Activated CD8-positive, alpha-beta memory T cell treated with anti-CD3 and anti-CD28 coated beads for 4 hours (primary cell): ENCODE measurements around the gene VAV1.
A peak's percentile ranks its signal among the peaks of the same experiment; 100 is the strongest.
"Not testable (repeated sequence)": the region's sequence is repeated elsewhere in the genome, so short reads cannot be mapped to it uniquely, and the experiment has no call there.

Source experiments
- DNase-seq, 2 donors: peaks; one replicate each; pipeline ENCODE4 v3.0.0-alpha.2; 2020; ENCODE audit warnings: low read depth in 2 of 2

The VAV1 gene

GRCh38 chr19:6787393-6787792 lies 14.9 kb downstream of the VAV1 start:
- DNase-seq: no peak

DNA sequence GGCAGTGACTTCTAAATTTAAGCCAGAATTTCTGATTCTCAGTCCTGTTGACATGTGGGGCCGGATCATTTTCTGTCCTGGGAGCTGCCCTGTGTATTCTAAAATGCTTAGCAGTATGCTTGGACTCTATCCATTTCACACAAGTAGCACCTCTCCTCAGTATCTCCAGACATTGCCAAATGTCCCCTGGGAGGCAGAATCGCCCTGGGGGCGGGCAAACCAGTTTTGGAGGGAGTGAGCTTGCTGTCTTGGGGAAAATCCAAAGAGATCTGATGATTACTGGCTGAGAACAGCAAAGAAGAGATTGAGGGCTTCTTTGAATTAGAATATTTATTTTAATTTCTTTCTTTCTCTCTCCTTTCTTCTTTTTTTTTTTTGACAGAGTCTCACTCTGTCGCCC lies 16.4 kb downstream of the VAV1 start:
- no peak for DNase-seq

DNA sequence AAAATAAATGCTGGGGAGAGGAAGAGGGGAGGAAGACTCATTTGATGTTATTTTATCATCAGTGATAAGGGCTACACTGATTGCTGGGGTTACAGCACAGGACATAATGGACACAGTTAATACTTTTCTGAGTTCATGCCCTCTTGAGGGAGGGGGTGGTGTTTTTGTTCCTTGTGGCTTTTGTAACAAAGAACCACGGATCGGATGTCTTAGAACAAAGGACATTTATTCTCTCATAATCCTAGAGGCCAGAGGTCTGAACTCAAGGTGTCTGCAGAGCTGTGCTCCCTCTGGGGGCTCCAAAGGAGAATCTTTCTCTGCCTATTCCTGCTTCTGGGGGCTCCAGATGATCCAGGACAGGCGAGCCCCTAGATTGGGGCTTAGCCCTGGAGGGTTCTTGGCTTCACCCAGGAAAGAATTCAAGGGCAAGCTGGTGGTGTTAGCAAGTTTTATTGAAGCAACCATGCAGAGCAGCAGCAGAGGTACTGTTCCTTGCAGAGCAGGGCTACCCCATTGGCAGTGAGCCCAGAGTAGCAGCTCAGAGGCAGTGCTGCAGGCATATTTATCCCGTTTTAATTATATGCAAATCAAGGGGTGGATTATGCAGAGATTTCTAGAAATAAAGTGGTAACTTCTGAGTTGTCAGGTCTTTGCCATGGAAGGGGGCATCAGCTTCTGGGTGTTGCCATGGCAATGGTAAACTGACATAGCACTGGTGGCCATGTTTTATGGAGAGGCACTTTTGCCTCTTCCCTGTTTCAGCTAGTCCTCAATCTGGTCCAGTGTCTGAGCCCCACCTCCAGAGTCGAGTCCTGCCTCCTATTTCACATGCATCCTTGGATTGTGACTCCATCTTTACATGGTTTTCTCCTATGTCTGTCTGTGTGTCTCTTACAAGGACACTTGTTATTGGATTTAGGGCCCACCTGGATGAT lies 18.0 kb downstream of the VAV1 start:
- no peak for DNase-seq

- DNase-seq: no peak
Observed at GRCh38 chr19:6791237-6791636, 18.7 kb downstream of the VAV1 start.

- no peak for DNase-seq
Observed at GRCh38 chr19:6793411-6793810, 20.9 kb downstream of the VAV1 start.

GRCh38 chr19:6793973-6794372 lies 21.5 kb downstream of the VAV1 start:
- DNase-seq: no peak

DNA sequence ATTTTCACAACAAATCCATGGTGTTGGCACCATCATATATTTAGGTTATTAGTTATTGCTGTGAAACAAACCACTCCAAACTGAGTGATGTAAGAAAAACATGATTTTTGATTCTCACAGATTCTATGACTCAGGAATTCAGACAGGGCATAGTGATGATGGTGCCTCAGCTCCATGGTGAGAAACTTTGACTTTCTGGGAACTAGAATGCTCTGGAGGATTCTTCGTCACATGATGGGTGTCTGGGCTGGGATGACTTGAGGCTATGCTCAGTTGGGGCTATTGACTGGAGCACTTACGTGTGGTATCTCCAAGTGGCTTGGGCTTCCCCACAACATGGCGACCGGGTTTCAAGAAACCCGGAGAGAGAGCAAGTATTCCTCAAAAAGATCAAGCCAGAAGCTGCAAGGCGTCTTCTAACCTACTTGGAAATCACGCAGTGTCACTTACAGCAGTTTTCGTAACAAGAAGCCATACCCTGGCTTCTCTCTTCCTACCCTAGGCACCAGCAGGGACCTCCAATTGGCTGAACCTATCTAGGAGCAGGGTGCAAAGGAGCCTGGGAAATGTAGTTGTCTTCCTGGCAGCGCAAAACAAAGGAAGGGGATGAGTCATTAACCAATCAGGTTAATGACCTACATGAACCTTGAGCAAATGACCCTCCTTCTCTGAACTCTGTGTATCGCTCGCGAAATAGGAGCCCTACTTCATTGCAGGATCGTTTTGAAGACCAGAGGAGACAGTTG lies 22.4 kb downstream of the VAV1 start:
- no peak for DNase-seq

DNA sequence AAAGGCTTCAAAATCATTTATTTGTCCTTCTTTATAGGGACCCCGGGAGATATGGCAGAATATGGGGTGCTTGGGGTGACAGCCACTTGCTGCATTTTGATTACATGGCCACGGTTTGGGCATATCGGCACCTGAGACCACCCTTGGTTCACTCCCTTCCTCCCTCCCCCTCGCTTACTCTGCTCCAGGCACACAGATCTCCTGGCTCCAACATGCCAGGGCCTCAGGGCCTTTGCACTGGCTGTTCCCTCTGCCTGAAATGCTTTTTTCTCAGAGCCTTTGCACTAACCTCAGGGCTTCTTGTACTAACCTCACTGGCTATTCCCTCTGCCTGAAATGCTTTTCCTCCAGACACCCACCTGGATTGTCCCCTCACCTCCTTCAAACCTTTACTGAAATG lies 23.8 kb downstream of the VAV1 start:
- DNase-seq: no peak

DNA sequence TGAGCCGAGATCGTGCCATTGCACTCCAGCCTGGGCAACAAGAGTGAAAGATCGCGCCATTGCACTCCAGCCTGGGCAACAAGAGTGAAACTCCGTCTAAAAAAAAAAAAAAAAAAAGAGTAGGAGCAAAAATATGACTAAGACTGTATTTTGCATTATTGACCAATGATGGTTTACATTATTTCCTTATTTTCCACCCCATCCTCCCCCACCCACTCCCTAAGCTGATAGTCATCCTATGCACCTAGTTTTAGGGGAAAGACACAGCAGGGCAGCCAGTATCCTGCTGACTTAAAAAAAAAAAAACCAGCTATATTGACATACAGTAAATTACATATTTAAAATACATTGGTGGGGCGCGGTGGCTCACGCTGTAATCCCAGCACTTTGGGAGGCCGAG lies 25.1 kb downstream of the VAV1 start:
- no peak for DNase-seq

DNA sequence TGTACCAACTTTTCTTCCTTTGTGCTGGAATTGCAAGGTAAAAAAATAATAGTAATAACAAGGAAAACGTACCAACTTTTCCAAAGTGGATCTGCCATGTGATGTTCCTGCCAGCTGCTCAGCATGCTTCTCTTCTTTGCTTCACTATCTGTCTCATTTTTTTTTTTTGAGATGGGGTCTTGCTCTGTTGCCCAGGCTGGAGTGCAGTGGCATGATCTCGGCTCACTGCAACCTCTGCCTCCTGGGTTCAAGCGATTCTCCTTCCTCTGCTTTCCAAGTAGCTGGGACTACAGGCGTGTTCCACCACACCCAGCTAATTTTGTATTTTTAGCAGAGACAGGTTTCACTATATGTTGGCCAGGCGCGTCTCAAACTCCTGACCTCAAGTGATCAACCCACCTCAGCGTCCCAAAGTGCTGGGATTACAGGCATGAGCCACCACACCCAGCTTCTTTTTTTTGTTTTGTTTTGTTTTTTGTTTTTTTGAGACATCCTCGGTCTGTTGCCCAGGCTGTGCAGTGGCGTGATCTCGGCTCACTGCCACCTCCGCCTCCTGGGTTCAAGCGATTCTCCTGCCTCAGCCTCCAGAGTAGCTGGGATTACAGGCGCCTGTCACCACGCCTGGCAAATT lies 27.8 kb downstream of the VAV1 start:
- DNase-seq: not testable (repeated sequence)

DNA sequence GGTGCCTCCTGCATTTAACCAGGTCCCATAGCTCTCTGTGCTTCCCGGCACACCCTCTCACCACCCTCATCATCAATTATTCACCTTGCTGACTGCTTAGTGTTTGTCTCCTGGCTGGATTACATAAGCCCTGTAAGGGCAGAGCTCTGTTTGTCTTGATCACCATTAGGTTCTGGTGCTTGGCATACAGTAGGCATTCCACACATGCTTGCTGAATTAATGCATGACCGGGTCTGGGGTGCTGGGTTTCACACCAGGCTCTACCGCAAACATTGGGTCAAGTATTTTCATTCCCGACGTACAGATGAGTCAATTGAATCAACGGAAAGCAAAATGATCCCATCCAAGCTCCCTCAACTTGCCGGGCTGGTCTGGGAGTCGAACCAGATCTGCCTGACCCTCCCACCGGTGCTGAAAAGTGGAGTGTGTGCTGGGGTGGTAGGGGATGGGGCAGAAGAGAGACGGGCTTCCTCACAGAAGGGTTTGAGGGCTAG lies 28.5 kb downstream of the VAV1 start:
- DNase-seq: no peak

DNA sequence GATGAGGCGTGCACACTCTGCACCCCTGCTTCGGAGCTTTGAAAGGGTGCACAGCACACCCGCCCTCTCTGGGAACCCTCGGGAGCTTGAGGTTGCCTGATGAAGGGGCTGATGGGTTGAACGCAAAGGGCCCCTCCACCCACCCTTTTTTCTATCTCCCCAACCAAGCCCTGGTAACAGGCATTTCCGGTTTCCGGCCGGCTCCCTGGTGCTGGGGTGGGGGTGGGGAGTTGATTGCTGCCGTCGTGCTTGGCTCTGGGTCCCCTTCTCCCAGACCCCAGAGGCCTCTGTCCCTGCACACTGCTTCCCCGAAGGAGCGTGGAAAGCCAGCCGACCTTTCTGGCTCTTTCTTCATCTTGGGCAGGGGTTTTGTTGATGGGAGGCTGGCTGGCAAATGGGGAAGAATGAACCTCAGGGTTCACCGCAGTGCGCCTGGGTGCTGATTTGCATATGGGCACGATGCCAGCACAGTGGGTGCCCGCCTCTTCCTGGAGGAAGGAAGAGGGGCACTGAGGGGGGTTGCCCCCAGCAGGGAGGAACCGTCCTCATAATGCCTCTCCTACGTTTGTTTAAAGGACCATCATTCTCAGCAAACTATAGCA lies 29.1 kb downstream of the VAV1 start:
- peak; percentile 69 to 71 for DNase-seq

- DNase-seq: peak; percentile 63 to 73
Observed at GRCh38 chr19:6802336-6803035, 30.0 kb downstream of the VAV1 start.

DNA sequence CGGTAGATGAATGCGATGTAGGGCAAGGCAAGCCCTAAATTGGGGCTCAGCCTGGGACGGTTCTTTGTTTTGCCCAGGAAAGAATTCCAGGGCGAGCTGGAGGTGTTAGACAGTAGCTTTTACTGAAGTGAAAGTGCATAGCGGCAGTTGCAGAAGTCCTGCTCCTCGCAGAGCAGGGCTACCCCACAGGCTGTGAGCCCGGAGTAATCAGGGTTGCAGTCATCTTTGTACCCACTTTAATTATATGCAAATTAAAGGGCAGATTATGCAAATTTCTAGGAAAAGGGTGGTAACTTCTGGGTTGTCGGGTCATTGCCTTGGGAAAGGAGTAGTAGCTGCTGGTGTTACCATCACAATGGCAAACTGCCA lies 30.5 kb downstream of the VAV1 start:
- DNase-seq: no peak

DNA sequence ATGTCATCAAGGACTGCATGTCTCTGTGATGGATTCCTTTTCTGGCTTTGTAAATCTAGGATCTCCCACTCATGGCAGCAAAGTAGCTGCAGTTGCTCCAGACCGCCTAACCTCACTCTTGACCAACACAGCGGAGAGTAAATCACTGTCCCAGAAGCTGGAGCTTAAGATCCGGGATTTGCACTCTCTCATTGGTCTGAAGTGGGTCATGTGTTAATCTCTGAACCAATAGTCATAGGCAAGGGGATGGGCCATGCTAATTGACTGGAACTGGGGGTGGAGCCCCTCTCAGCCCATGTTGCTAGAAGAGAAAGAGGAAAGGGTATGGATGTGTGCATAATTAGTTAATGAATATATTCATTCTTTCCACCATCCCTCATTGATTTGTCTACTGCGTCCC lies 34.0 kb downstream of the VAV1 start:
- DNase-seq: no peak

DNA sequence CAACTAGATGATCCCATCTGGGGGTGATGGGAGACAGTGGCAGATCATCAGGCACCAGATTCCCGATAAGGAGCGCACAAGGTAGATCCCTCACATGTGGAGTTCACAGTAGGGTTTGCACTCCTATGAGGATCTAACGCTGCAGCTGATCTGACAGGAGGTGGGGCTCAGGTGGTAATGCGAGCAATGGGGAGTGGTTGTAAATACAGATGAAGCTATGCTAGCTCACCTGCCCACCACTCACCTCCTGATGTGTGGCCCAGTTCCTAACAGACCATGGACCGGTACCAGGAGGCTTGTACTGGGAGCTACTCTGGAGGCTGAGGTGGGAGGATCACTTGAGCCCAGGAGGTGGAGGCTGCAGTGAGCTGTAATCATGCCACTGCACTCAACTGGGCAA lies 34.8 kb downstream of the VAV1 start:
- no peak for DNase-seq

GRCh38 chr19:6808494-6808893 lies 36.0 kb downstream of the VAV1 start:
- no peak for DNase-seq

- no peak for DNase-seq
Observed at GRCh38 chr19:6809262-6809661, 36.8 kb downstream of the VAV1 start.

DNA sequence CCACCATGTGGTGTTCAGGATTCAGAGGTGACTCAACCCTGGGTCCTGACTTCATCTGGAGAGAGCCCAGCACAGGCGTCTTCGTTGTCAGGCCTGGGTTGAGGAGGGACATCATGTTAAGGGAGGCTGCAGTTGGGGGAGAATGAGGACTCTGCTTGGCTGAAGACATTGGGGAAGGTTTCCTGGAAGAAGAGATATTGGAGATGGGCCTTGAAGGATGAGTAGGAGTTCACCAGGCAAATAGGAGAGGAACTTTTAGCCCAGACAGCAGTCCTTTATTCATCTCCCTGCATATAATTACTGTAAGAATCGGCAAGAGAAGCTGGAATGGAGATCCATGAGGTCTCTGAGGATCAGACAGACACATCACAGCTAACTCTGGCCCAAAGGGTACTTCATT lies 38.9 kb downstream of the VAV1 start:
- DNase-seq: no peak

- no peak for DNase-seq
Observed at GRCh38 chr19:6811906-6812305, 39.4 kb downstream of the VAV1 start.

- DNase-seq: no peak
Observed at GRCh38 chr19:6812612-6813011, 40.1 kb downstream of the VAV1 start.
